GM12892 (cell line): ENCODE results near the gene CTAGE8.
"Not testable (repeated sequence)": the region's sequence is repeated elsewhere in the genome, so short reads cannot be mapped to it uniquely, and the experiment has no call there.

Source experiments
- POLR2A ChIP-seq: IDR thresholded peaks from 2 replicates; pipeline ENCODE4 v1.6.1; 2011; ENCODE audit warnings: low read depth, low read length, control low read depth
- POLR2AphosphoS5 ChIP-seq: IDR thresholded peaks from 2 replicates; pipeline ENCODE4 v1.6.1; 2011; ENCODE audit warnings: low read depth, low read length, control low read depth
- TAF1 ChIP-seq: IDR thresholded peaks from 2 replicates; pipeline ENCODE4 v1.6.1; 2011; ENCODE audit warnings: low read depth, mild to moderate bottlenecking, control low read depth, low read length, borderline replicate concordance

GRCh38 chr7:144303607-144304006 lies 34.5 kb upstream of the CTAGE8 start:
- not testable (repeated sequence) for TF ChIP-seq POLR2A, POLR2AphosphoS5, TAF1
